ENCODE measurements around the gene DPM3.
"Not testable (repeated sequence)": the region's sequence is repeated elsewhere in the genome, so short reads cannot be mapped to it uniquely, and the experiment has no call there.

Gene DPM3

GRCh38 chr1:155166471-155167165 is 26.3 kb upstream of the DPM3 start:
- in situ Hi-C loops (cut with HindIII; ENCODE audit: low sequenced_read_pairs) = loop anchor here (5.0 to 10.0 kb wide), 2 partner anchors 54 to 72 kb away; no protein-coding TSS in a partner anchor
- no peak for DNase-seq (ENCODE audit: low read depth)
- no peak overlapping the region for H3K4me3 ChIP-seq (ENCODE audit: low read depth, low read length)
- TF ChIP-seq, protein P1, sequence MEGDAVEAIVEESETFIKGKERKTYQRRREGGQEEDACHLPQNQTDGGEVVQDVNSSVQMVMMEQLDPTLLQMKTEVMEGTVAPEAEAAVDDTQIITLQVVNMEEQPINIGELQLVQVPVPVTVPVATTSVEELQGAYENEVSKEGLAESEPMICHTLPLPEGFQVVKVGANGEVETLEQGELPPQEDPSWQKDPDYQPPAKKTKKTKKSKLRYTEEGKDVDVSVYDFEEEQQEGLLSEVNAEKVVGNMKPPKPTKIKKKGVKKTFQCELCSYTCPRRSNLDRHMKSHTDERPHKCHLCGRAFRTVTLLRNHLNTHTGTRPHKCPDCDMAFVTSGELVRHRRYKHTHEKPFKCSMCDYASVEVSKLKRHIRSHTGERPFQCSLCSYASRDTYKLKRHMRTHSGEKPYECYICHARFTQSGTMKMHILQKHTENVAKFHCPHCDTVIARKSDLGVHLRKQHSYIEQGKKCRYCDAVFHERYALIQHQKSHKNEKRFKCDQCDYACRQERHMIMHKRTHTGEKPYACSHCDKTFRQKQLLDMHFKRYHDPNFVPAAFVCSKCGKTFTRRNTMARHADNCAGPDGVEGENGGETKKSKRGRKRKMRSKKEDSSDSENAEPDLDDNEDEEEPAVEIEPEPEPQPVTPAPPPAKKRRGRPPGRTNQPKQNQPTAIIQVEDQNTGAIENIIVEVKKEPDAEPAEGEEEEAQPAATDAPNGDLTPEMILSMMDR (IDR thresholded peaks at IDR 0.05; ENCODE audit: low read depth, low read length, missing control alignments) = no peak

DNA sequence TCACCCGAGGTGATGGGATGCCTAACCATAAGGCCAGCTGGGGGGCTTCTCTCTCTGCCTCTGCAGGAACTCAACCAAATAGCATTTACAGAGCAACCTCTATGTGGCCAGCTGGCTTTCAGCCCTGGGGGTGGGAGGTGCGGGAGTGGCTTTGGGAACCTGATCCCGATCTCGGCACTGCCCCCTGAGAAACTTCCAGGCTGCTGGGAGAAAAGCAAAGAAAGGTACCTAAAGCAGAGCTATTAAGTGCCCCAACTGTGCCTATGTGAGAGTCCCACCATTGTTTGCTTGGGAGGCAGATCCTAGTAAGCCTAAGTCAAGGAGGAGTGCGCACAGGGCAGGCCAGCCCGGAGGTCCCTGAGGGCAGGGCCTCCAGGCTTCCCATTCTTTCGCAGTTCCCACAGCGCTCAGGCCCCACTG is 25.7 kb upstream of the DPM3 start:
- TF ChIP-seq, protein P1 (IDR thresholded peaks at IDR 0.05; ENCODE audit: low read depth, low read length, missing control alignments) = no peak

GRCh38 chr1:155164625-155165024 is 24.3 kb upstream of the DPM3 start:
- DNase-seq (ENCODE audit: low read depth); H3K4me3 ChIP-seq (ENCODE audit: low read depth, low read length): not testable (repeated sequence)
- in situ Hi-C loops (cut with HindIII; ENCODE audit: low sequenced_read_pairs) = loop anchor here (5.0 to 10.0 kb wide), 2 partner anchors 52 to 70 kb away; no protein-coding TSS in a partner anchor

More for the DNA sequence above, 25.7 kb upstream of the DPM3 start:
- no peak overlapping the region for H3K4me3 ChIP-seq (ENCODE audit: low read depth, low read length)
- DNase-seq (ENCODE audit: low read depth) = no peak
- in situ Hi-C loops (cut with HindIII; ENCODE audit: low sequenced_read_pairs) = loop anchor here (5.0 to 10.0 kb wide), 2 partner anchors 54 to 71 kb away; no protein-coding TSS in a partner anchor

- DNase-seq (ENCODE audit: low read depth); H3K4me3 ChIP-seq (ENCODE audit: low read depth, low read length): not testable (repeated sequence)
- in situ Hi-C loops (cut with HindIII; ENCODE audit: low sequenced_read_pairs) = loop anchor here (10.0 kb wide), 1 partner anchor 69 kb away; no protein-coding TSS in a partner anchor
Observed at GRCh38 chr1:155163785-155164184, 23.5 kb upstream of the DPM3 start.

DNA sequence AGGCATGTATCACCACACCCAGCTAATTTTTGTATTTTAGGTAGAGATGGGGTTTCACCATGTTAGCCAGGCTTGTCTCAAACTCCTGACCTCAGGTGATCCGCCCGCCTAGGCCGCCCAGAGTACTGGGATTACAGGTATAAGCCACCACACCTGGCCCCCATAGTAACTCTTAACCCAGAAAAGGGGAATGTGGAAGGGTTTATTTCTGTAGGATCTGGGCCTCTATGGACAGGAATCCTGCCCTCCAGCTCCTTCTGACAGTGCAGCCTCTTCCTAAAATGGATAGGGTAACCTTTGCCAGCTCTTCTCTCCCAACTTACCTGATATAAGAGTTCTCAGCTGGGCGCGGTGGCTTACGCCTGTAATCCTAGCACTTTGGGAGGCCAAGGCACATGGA is 22.3 kb upstream of the DPM3 start:
- in situ Hi-C loops (cut with HindIII; ENCODE audit: low sequenced_read_pairs) = loop anchor here (10.0 kb wide), 1 partner anchor 68 kb away; no protein-coding TSS in a partner anchor
- not testable (repeated sequence) for H3K4me3 ChIP-seq (ENCODE audit: low read depth, low read length); DNase-seq (ENCODE audit: low read depth)

- H3K4me3 ChIP-seq (ENCODE audit: low read depth, low read length) = no peak overlapping the region
- TF ChIP-seq, protein P1 (IDR thresholded peaks at IDR 0.05; ENCODE audit: low read depth, low read length, missing control alignments) = no peak
- in situ Hi-C loops (cut with HindIII; ENCODE audit: low sequenced_read_pairs) = loop anchor here (10.0 kb wide), 1 partner anchor 65 kb away; no protein-coding TSS in a partner anchor
- DNase-seq (ENCODE audit: low read depth) = no peak
Observed at GRCh38 chr1:155160128-155160527, 19.8 kb upstream of the DPM3 start.

- TF ChIP-seq, protein P1 (IDR thresholded peaks at IDR 0.05; ENCODE audit: low read depth, low read length, missing control alignments) = no peak
- in situ Hi-C loops (cut with HindIII; ENCODE audit: low sequenced_read_pairs) = no loop called here
- DNase-seq (ENCODE audit: low read depth) = no peak
- no peak overlapping the region for H3K4me3 ChIP-seq (ENCODE audit: low read depth, low read length)
Observed at GRCh38 chr1:155158991-155159390, 18.7 kb upstream of the DPM3 start.

GRCh38 chr1:155155996-155156643 is 15.8 kb upstream of the DPM3 start:
- H3K4me3 ChIP-seq (ENCODE audit: low read depth, low read length); in situ Hi-C loops (cut with HindIII; ENCODE audit: low sequenced_read_pairs); DNase-seq (ENCODE audit: low read depth): not testable (repeated sequence)

Measured in astrocyte of the cerebellum (primary cell).